ENCODE data around the gene SNX27.

DNA sequence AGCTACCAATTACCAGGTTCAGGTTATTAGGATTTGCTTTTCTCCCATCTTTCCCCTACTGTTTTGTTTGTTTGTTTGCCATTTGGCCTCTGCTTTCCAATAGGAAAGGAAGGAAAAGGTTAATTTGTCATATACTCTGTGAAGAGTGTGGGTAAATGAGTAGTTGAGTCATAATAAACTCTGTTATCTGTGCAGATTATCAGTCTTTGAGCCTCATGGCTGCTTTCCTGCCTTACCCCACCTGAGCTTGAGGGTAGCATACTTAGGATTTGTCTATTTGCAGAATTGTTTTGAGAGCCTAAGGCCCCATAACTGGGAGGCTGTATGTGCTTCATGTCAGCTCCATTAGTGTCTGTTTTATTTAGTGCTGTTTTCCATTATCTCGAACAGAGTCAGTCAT is 32.9 kb upstream of the SNX27 start:
- TF ChIP-seq GATA2 (IDR thresholded peaks at IDR 0.05; ENCODE audit: low read depth, low read length) (no peak), GATA3 (IDR thresholded peaks at IDR 0.05; ENCODE audit: low read depth, low read length) (no peak)
